ENCODE results near the gene CFAP100.

- TF ChIP-seq GATA2 (IDR thresholded peaks at IDR 0.05; ENCODE audit: low read depth, low read length) (no peak), GATA3 (IDR thresholded peaks at IDR 0.05; ENCODE audit: low read depth, low read length) (no peak)
Observed at GRCh38 chr3:126459763-126460127, 65.0 kb downstream of the CFAP100 start.
